Activated CD8-positive, alpha-beta T cell treated with anti-CD3 and anti-CD28 coated beads for 36 hours (primary cell): Measurements from ENCODE around the gene OGFOD2. TPM values are rescaled to one million over a fixed set of nuclear protein-coding genes. Genes with fewer than 3 reads are reported as not detected.
"Not testable (repeated sequence)": the region's sequence is repeated elsewhere in the genome, so short reads cannot be mapped to it uniquely, and the experiment has no call there.

Source experiments
- ATAC-seq: fragments of 200-7000 bp; cut with Tn5 transposase; one replicate; pipeline ENCODE4 v1.10.0; 2021; ENCODE audit warnings: mild to moderate bottlenecking, moderate library complexity
- CTCF ChIA-PET: fragments of 350-600 bp; sonication (Branson Sonifier 250); formaldehyde crosslinking; loops from one replicate; lab custom pipeline; 2021; ENCODE audit warnings: antibody characterized with exemption; lab: Charles Lee
- POLR2A ChIA-PET: fragments of 350-600 bp; sonication (Branson Sonifier 250); formaldehyde crosslinking; loops from one replicate; lab custom pipeline; 2021; ENCODE audit warnings: antibody characterized with exemption; lab: Charles Lee
- DNase-seq: peaks from one replicate; pipeline ENCODE4 v3.0.0-alpha.2; 2020
- H3K27ac Mint-ChIP-seq: one replicate; pipeline ENCODE4 v1.8.0; 2021; ENCODE audit warnings: mild to moderate bottlenecking, mixed read lengths
- H3K27me3 Mint-ChIP-seq: one replicate; pipeline ENCODE4 v1.8.0; 2021; ENCODE audit warnings: mixed read lengths
- H3K36me3 Mint-ChIP-seq: one replicate; pipeline ENCODE4 v1.8.0; 2021; ENCODE audit warnings: low read depth, mixed read lengths
- H3K4me1 Mint-ChIP-seq: one replicate; pipeline ENCODE4 v1.8.0; 2021; ENCODE audit warnings: low read depth, mixed read lengths
- H3K4me3 Mint-ChIP-seq: one replicate; pipeline ENCODE4 v1.8.0; 2021; ENCODE audit warnings: mild to moderate bottlenecking, moderate library complexity, mixed read lengths
- H3K9me3 Mint-ChIP-seq: one replicate; pipeline ENCODE4 v1.8.0; 2021; ENCODE audit warnings: mixed read lengths
- intact Hi-C: fragments of 100-400 bp; cut with micrococcal nuclease; formaldehyde crosslinking; loops from one replicate; pipeline ENCODE4 v1.10.0; 2022
- total RNA-seq, 2 experiments: library from RNA; stranded (reverse); gene quantifications; one replicate each; pipeline ENCODE4 v1.2.3, GENCODE V29; 2021
- TF ChIP-seq, protein P1 (sequence below): fragments of 200-600 bp; IDR thresholded peaks from one replicate; pipeline ENCODE4 v1.8.0; 2022; ENCODE audit warnings: antibody characterized with exemption, mild to moderate bottlenecking

The OGFOD2 gene
- total RNA-seq, 2 experiments from 2014 or later: 27.1 to 31.5 TPM

GRCh38 chr12:123010681-123011080 lies 35.6 kb downstream of the OGFOD2 start:
- intact Hi-C loops: no loop called here
- no peaks in the 10 kb centered on the region for H3K9me3 Mint-ChIP-seq
- H3K4me3 Mint-ChIP-seq: no peak overlapping the region
- CTCF ChIA-PET: no interaction called here
- H3K27ac Mint-ChIP-seq: no peak overlapping the region
- POLR2A ChIA-PET: interaction anchor here (1.3 kb wide), 1 partner anchor 30 kb away, joined by 4 read pairs; the partner anchor contains the start of gene ARL6IP4
- no peaks in the 10 kb centered on the region for H3K36me3 Mint-ChIP-seq
- no peaks in the 10 kb centered on the region for H3K4me1 Mint-ChIP-seq
- no peaks in the 10 kb centered on the region for H3K27me3 Mint-ChIP-seq
- DNase-seq (no peak), ATAC-seq (no peak)
- TF ChIP-seq, protein P1, sequence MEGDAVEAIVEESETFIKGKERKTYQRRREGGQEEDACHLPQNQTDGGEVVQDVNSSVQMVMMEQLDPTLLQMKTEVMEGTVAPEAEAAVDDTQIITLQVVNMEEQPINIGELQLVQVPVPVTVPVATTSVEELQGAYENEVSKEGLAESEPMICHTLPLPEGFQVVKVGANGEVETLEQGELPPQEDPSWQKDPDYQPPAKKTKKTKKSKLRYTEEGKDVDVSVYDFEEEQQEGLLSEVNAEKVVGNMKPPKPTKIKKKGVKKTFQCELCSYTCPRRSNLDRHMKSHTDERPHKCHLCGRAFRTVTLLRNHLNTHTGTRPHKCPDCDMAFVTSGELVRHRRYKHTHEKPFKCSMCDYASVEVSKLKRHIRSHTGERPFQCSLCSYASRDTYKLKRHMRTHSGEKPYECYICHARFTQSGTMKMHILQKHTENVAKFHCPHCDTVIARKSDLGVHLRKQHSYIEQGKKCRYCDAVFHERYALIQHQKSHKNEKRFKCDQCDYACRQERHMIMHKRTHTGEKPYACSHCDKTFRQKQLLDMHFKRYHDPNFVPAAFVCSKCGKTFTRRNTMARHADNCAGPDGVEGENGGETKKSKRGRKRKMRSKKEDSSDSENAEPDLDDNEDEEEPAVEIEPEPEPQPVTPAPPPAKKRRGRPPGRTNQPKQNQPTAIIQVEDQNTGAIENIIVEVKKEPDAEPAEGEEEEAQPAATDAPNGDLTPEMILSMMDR: no peak

DNA sequence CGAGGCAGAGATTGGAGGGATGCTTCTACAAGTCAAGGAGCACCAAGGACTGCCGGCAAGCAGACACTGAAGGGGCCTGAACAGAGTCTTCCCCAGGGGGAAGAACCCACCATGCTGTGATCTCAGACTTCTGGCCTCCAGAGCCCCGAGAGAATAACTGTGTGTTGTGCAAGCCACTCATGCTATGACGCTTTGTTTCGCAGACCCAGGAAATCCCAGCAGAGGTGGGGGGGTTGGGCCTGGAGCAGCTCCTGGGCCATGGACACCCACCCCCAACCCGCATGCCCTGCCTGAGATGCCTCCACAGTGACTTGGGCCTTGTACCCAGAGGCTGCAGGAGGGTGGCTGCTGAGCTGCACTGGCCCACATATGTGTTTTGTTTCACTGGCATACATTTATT lies 36.7 kb downstream of the OGFOD2 start:
- POLR2A ChIA-PET: interaction anchor here (1.3 kb wide), 1 partner anchor 31 kb away, joined by 4 read pairs; the partner anchor contains the start of gene ARL6IP4
- Mint-ChIP-seq H3K4me3 (no peak overlapping the region), H3K4me1 (no peaks in the 10 kb centered on the region), H3K36me3 (no peaks in the 10 kb centered on the region), H3K27ac (no peak overlapping the region), H3K9me3 (no peaks in the 10 kb centered on the region), H3K27me3 (no peaks in the 10 kb centered on the region)
- no peak for ATAC-seq
- intact Hi-C loops: no loop called here
- CTCF ChIA-PET: no interaction called here
- TF ChIP-seq, protein P1: no peak
- no peak for DNase-seq

DNA sequence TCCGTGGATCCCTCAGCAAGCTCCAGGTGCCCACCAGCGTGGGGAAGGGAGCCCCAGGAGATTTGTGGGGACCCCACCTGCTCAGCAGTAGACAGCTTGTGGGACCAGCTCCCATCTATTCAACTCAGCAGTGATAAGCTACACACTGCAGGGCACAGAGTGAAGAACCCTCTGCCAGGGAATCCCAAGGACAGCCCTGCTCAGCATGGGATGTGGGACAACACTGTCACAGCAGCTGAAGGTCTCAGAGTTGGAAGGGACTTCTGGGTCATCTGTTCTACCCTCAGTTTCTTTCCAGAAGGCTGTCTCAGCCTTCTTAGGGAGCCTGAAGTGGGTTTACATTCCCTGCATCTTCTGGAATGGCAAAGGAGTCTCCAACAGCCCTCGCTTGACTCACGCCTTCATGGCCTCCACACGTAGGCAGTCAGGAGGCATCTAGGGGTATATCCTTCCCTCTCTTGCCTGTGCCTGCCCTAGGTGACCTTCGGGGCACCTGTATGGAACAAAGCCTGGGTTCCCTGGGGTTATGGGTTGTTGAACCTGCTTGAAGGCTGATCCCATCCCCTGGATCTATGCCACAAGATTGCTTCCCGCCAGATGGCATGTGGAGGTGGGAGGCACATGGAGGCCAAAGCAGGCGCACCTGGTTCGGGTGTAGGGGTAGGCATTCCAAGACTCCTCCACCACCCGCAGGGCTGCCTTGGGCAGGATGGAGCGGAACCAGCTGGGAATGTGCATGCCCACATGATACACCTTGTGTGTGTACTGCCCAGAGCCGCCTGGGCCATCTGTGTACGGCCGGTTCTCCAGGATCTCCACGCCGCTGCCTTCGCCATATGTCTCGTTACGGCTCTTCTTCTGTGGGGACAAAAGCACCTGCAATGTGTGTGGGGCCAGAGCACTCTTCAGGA lies 38.4 kb downstream of the OGFOD2 start:
- peaks cover 4% of the 10 kb centered on the region for H3K4me1 Mint-ChIP-seq
- intact Hi-C loops: no loop called here
- no peak overlapping the region for H3K4me3 Mint-ChIP-seq
- no peaks in the 10 kb centered on the region for H3K27me3 Mint-ChIP-seq
- no peak for DNase-seq
- no peak overlapping the region for H3K27ac Mint-ChIP-seq
- ChIA-PET POLR2A (no interaction called here), CTCF (no interaction called here)
- ATAC-seq: no peak
- no peaks in the 10 kb centered on the region for H3K9me3 Mint-ChIP-seq
- H3K36me3 Mint-ChIP-seq: no peaks in the 10 kb centered on the region
- TF ChIP-seq, protein P1: no peak

GRCh38 chr12:123014473-123014872 lies 39.4 kb downstream of the OGFOD2 start:
- POLR2A ChIA-PET, intact Hi-C loops, H3K27ac Mint-ChIP-seq, H3K36me3 Mint-ChIP-seq, H3K4me1 Mint-ChIP-seq, H3K27me3 Mint-ChIP-seq, DNase-seq, H3K4me3 Mint-ChIP-seq, H3K9me3 Mint-ChIP-seq, ATAC-seq, CTCF ChIA-PET: not testable (repeated sequence)

DNA sequence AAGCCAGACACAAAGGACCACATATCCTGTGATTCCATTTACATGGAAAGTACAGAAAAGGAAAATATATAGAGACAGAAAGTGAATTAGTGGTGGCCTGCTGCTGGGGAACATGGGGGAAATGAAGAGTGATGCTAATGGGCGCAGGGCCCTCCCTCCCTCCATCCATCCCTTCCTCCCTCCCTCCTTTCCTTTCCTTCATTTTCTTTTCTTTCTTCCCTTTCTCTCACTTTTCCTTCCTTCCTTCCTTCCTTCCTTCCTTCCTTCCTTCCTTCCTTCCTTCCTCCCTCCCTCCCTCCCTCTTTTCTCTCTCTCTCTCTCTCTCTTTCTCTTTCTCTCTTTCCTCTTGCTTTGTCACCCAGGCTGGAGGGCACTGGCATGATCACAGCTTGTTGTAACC lies 42.7 kb downstream of the OGFOD2 start:
- Mint-ChIP-seq H3K4me1 (peaks cover 7% of the 10 kb centered on the region), H3K9me3 (no peaks in the 10 kb centered on the region), H3K36me3 (no peaks in the 10 kb centered on the region), H3K27ac (no peak overlapping the region), H3K27me3 (no peaks in the 10 kb centered on the region), H3K4me3 (no peak overlapping the region)
- DNase-seq (no peak), ATAC-seq (no peak)
- ChIA-PET POLR2A (interaction anchor here (0.7 kb wide), 1 partner anchor 36 kb away, joined by 3 read pairs; no protein-coding TSS in a partner anchor), CTCF (interaction anchor here (0.6 kb wide), 1 partner anchor 29 kb away, joined by 3 read pairs; no protein-coding TSS in a partner anchor)
- TF ChIP-seq, protein P1: no peak
- intact Hi-C loops: no loop called here
